ENCODE measurements around the gene GTPBP10.

The GTPBP10 gene

DNA sequence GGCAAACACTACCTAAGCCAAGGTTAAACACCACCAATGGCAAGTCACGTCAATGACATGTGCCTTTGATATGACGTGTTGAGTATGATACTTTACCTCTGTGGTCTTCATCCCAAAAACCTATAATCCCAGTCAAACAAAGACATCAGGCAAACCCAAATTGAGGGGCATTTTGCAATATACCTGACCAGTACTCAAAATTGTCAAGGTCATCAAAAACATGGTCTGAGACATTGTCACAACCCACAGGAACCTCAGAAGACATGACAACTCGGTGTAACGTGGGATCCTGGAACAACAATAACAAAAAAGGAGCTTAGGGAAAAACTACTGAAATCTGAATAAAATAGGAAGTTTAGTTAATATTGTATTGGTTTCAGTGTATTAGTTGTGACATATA is 32.6 kb upstream of the GTPBP10 start:
- no peak for ATAC-seq

DNA sequence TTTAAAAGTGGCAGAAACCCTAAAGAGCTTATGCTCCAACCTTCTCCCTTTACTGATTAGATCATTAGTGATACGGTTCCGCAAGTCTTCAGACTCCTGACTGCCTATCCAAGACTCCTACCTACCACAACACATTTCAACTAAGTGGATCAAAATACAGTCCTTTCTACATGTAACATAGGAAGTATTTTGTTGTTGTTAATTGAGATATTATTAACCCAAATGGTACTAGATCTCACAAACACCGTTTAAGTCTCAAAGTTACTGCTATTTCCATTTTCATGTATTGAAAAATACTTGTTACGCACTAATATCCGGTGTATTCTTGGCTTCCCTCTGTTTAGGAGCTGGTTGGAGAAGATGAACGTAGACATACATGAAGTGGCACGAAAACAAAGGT is 26.5 kb upstream of the GTPBP10 start:
- TF ChIP-seq, protein P1, sequence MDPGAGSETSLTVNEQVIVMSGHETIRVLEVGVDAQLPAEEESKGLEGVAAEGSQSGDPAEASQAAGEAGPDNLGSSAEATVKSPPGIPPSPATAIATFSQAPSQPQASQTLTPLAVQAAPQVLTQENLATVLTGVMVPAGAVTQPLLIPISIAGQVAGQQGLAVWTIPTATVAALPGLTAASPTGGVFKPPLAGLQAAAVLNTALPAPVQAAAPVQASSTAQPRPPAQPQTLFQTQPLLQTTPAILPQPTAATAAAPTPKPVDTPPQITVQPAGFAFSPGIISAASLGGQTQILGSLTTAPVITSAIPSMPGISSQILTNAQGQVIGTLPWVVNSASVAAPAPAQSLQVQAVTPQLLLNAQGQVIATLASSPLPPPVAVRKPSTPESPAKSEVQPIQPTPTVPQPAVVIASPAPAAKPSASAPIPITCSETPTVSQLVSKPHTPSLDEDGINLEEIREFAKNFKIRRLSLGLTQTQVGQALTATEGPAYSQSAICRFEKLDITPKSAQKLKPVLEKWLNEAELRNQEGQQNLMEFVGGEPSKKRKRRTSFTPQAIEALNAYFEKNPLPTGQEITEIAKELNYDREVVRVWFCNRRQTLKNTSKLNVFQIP (CRISPR knock-in tag; IDR thresholded peaks at IDR 0.05; ENCODE audit: borderline replicate concordance, low read depth): no peak
- TF ChIP-seq SNAI2 (CRISPR knock-in tag; IDR thresholded peaks at IDR 0.05) (no peak), CSDC2 (CRISPR knock-in tag; IDR thresholded peaks at IDR 0.05) (no peak), TCF4 (CRISPR knock-in tag; IDR thresholded peaks at IDR 0.05; ENCODE audit: borderline replicate concordance) (no peak), ISL1 (CRISPR knock-in tag; IDR thresholded peaks at IDR 0.05) (no peak), ZNF70 (CRISPR knock-in tag; IDR thresholded peaks at IDR 0.05) (no peak), ARNTL (CRISPR knock-in tag; IDR thresholded peaks at IDR 0.05; ENCODE audit: borderline replicate concordance, low read depth) (no peak), ZNF8 (CRISPR knock-in tag; IDR thresholded peaks at IDR 0.05) (no peak), GLIS3 (CRISPR knock-in tag; IDR thresholded peaks at IDR 0.05) (no peak), TOX (CRISPR knock-in tag; IDR thresholded peaks at IDR 0.05; ENCODE audit: borderline replicate concordance) (no peak), ZFP30 (CRISPR knock-in tag; IDR thresholded peaks at IDR 0.05) (no peak), ESRRG (CRISPR knock-in tag; IDR thresholded peaks at IDR 0.05) (no peak), OSR1 (CRISPR knock-in tag; IDR thresholded peaks at IDR 0.05) (no peak), PPARA (CRISPR knock-in tag; IDR thresholded peaks at IDR 0.05; ENCODE audit: borderline replicate concordance) (no peak), ZNF565 (CRISPR knock-in tag; conservative IDR thresholded peaks at IDR 0.05; ENCODE audit: low read depth) (no peak), RARB (CRISPR knock-in tag; IDR thresholded peaks at IDR 0.05) (no peak), ZFP3 (CRISPR knock-in tag; IDR thresholded peaks at IDR 0.05) (no peak), BACH2 (CRISPR knock-in tag; IDR thresholded peaks at IDR 0.05; ENCODE audit: borderline replicate concordance) (no peak)
- TF ChIP-seq, protein P2, sequence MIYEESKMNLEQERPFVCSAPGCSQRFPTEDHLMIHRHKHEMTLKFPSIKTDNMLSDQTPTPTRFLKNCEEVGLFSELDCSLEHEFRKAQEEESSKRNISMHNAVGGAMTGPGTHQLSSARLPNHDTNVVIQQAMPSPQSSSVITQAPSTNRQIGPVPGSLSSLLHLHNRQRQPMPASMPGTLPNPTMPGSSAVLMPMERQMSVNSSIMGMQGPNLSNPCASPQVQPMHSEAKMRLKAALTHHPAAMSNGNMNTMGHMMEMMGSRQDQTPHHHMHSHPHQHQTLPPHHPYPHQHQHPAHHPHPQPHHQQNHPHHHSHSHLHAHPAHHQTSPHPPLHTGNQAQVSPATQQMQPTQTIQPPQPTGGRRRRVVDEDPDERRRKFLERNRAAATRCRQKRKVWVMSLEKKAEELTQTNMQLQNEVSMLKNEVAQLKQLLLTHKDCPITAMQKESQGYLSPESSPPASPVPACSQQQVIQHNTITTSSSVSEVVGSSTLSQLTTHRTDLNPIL (CRISPR knock-in tag; IDR thresholded peaks at IDR 0.05; ENCODE audit: low read depth): no peak
- ATAC-seq: no peak

More for the DNA sequence above, 32.6 kb upstream of the GTPBP10 start:
- TF ChIP-seq ESRRG (CRISPR knock-in tag; IDR thresholded peaks at IDR 0.05) (no peak), ZFP3 (CRISPR knock-in tag; IDR thresholded peaks at IDR 0.05) (no peak), TCF4 (CRISPR knock-in tag; IDR thresholded peaks at IDR 0.05; ENCODE audit: borderline replicate concordance) (no peak), RARB (CRISPR knock-in tag; IDR thresholded peaks at IDR 0.05) (no peak), TOX (CRISPR knock-in tag; IDR thresholded peaks at IDR 0.05; ENCODE audit: borderline replicate concordance) (no peak), BACH2 (CRISPR knock-in tag; IDR thresholded peaks at IDR 0.05; ENCODE audit: borderline replicate concordance) (no peak), ZNF565 (CRISPR knock-in tag; conservative IDR thresholded peaks at IDR 0.05; ENCODE audit: low read depth) (no peak)
- TF ChIP-seq, protein P3, sequence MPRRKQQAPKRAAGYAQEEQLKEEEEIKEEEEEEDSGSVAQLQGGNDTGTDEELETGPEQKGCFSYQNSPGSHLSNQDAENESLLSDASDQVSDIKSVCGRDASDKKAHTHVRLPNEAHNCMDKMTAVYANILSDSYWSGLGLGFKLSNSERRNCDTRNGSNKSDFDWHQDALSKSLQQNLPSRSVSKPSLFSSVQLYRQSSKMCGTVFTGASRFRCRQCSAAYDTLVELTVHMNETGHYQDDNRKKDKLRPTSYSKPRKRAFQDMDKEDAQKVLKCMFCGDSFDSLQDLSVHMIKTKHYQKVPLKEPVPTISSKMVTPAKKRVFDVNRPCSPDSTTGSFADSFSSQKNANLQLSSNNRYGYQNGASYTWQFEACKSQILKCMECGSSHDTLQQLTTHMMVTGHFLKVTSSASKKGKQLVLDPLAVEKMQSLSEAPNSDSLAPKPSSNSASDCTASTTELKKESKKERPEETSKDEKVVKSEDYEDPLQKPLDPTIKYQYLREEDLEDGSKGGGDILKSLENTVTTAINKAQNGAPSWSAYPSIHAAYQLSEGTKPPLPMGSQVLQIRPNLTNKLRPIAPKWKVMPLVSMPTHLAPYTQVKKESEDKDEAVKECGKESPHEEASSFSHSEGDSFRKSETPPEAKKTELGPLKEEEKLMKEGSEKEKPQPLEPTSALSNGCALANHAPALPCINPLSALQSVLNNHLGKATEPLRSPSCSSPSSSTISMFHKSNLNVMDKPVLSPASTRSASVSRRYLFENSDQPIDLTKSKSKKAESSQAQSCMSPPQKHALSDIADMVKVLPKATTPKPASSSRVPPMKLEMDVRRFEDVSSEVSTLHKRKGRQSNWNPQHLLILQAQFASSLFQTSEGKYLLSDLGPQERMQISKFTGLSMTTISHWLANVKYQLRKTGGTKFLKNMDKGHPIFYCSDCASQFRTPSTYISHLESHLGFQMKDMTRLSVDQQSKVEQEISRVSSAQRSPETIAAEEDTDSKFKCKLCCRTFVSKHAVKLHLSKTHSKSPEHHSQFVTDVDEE (CRISPR knock-in tag; IDR thresholded peaks at IDR 0.05): no peak
- TF ChIP-seq, protein P2 (CRISPR knock-in tag; IDR thresholded peaks at IDR 0.05; ENCODE audit: low read depth): no peak

DNA sequence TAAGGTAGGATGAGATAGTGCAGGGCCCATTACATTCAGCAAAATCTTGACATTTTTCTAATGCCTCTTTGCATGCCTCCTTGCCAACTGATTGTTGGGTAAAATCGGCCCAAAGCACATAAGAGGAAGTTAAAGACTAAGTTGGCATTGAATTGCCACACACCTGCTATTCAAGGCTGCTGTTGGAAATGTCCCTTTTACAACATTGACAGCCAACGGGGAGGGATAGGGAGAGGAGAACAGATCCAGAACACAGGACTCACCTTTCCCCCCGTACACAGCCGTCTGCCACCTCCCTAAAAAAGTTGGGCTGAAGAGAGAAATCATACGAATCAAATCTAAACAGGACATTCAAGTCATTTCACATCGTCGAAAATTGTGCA is 26.1 kb upstream of the GTPBP10 start:
- ATAC-seq: peak; percentile 6; the same call in 2 of the 3 replicates
- TF ChIP-seq ESRRG (CRISPR knock-in tag; IDR thresholded peaks at IDR 0.05) (no peak), CSDC2 (CRISPR knock-in tag; IDR thresholded peaks at IDR 0.05) (no peak), TCF4 (CRISPR knock-in tag; IDR thresholded peaks at IDR 0.05; ENCODE audit: borderline replicate concordance) (no peak), ZNF8 (CRISPR knock-in tag; IDR thresholded peaks at IDR 0.05) (no peak), RARB (CRISPR knock-in tag; IDR thresholded peaks at IDR 0.05) (no peak)
- TF ChIP-seq, protein P4, sequence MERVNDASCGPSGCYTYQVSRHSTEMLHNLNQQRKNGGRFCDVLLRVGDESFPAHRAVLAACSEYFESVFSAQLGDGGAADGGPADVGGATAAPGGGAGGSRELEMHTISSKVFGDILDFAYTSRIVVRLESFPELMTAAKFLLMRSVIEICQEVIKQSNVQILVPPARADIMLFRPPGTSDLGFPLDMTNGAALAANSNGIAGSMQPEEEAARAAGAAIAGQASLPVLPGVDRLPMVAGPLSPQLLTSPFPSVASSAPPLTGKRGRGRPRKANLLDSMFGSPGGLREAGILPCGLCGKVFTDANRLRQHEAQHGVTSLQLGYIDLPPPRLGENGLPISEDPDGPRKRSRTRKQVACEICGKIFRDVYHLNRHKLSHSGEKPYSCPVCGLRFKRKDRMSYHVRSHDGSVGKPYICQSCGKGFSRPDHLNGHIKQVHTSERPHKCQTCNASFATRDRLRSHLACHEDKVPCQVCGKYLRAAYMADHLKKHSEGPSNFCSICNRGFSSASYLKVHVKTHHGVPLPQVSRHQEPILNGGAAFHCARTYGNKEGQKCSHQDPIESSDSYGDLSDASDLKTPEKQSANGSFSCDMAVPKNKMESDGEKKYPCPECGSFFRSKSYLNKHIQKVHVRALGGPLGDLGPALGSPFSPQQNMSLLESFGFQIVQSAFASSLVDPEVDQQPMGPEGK (CRISPR knock-in tag; IDR thresholded peaks at IDR 0.05; ENCODE audit: borderline replicate concordance): no peak
- TF ChIP-seq, protein P1 (CRISPR knock-in tag; IDR thresholded peaks at IDR 0.05; ENCODE audit: borderline replicate concordance, low read depth): no peak
- TF ChIP-seq, protein P2 (CRISPR knock-in tag; IDR thresholded peaks at IDR 0.05; ENCODE audit: low read depth): no peak

Measured in SK-N-SH treated with all-trans-retinoic acid at 6 μM for 48 hours (cell line).